NB4 (cell line): ENCODE data around the gene STX4.

ENCODE experiments used
- TF ChIP-seq, protein P1 (sequence below): IDR thresholded peaks from one replicate; pipeline ENCODE4 v1.5.1; 2012; ENCODE audit warnings: low read depth, low read length
- TF ChIP-seq, protein P2 (sequence below): IDR thresholded peaks from 2 replicates; pipeline ENCODE4 v1.6.1; 2011; ENCODE audit warnings: low read depth, low read length

DNA sequence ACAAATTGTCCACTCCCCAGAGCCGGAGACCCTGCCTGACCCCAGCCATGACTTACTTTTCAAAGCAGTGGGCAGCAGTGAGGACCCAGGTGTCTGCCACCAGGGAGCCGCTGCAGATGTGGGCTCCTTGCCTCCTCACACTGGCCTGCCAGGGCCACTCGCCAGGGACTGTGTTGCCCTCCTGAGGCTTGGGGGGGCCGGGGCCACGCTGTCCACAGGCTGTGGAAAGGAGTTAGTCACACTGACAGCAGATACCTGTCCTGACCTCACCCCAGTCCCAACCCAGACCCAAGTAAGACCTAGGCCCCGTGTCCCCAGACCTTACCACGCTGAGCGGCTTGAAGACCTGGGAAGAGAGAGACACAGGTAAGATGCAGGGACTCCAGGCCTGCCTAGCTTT, 54.1 kb downstream of the STX4 start:
- TF ChIP-seq, protein P1, sequence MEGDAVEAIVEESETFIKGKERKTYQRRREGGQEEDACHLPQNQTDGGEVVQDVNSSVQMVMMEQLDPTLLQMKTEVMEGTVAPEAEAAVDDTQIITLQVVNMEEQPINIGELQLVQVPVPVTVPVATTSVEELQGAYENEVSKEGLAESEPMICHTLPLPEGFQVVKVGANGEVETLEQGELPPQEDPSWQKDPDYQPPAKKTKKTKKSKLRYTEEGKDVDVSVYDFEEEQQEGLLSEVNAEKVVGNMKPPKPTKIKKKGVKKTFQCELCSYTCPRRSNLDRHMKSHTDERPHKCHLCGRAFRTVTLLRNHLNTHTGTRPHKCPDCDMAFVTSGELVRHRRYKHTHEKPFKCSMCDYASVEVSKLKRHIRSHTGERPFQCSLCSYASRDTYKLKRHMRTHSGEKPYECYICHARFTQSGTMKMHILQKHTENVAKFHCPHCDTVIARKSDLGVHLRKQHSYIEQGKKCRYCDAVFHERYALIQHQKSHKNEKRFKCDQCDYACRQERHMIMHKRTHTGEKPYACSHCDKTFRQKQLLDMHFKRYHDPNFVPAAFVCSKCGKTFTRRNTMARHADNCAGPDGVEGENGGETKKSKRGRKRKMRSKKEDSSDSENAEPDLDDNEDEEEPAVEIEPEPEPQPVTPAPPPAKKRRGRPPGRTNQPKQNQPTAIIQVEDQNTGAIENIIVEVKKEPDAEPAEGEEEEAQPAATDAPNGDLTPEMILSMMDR: no peak
- TF ChIP-seq, protein P2, sequence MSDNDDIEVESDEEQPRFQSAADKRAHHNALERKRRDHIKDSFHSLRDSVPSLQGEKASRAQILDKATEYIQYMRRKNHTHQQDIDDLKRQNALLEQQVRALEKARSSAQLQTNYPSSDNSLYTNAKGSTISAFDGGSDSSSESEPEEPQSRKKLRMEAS: no peak
